ENCODE results near the gene ETS2. TPM values are rescaled to one million over a fixed set of nuclear protein-coding genes. Genes with fewer than 3 reads are reported as not detected.

The ETS2 gene
- total and polyA plus RNA-seq, 2 of the 8 experiments (the other 6 are each of a cell fraction or from before 2014, with no cell fraction given), result 11.0 to 45.1 TPM

- Histone ChIP-seq H3K4ac (replicated peaks; ENCODE audit: insufficient read length, low read depth, low read length) (no peak overlapping the region), H4K91ac (replicated peaks; ENCODE audit: insufficient read length, low read length) (no peak overlapping the region), H3K9ac (replicated peaks in 1 of 4; ENCODE audit: extremely low read depth in 1 of 4, low read depth in 3 of 4, low read length in 3 of 4) (no peak overlapping the region), H2BK5ac (ENCODE audit: low read depth, low read length) (no peak overlapping the region), H2BK15ac (ENCODE audit: low read length) (no peak overlapping the region), H3K23me2 (ENCODE audit: low read depth, low read length) (no peaks in the 10 kb centered on the region), H2BK120ac (replicated peaks; ENCODE audit: low read depth, low read length) (no peak overlapping the region), H3K9me3 (ENCODE audit: insufficient read depth in 2 of 2, low read depth in 1 of 2, low read length in 1 of 2) (no peaks in the 10 kb centered on the region), H4K20me1 (replicated peaks in 1 of 2; ENCODE audit: control insufficient read depth in 1 of 2, insufficient read depth in 2 of 2, low read length in 2 of 2) (no peaks in the 10 kb centered on the region), H3K4me1 (replicated peaks in 1 of 4; ENCODE audit: control insufficient read depth in 3 of 4, insufficient read depth in 4 of 4, low read length in 3 of 4) (no peaks in the 10 kb centered on the region), H2AK5ac (ENCODE audit: low read depth, low read length) (no peak overlapping the region), H2BK12ac (ENCODE audit: low read depth, low read length) (no peak overlapping the region), H3K14ac (ENCODE audit: insufficient read length) (no peak overlapping the region), H3K23ac (ENCODE audit: insufficient read length) (no peak overlapping the region), H3K27ac (ENCODE audit: low read depth, low read length) (no peak overlapping the region), H3K79me1 (ENCODE audit: low read depth, low read length) (no peaks in the 10 kb centered on the region), H3K4me2 (ENCODE audit: insufficient read depth in 1 of 2, low read depth in 2 of 2, low read length in 2 of 2) (no peak overlapping the region), H3K79me2 (ENCODE audit: control insufficient read depth in 1 of 2, insufficient read depth in 2 of 2, low read length in 2 of 2) (no peaks in the 10 kb centered on the region), H4K8ac (ENCODE audit: extremely low read depth, insufficient read depth, low read length) (no peak overlapping the region), H2BK20ac (ENCODE audit: low read length) (no peak overlapping the region), H3K36me3 (ENCODE audit: control insufficient read depth in 2 of 4, insufficient read depth in 4 of 4, low read length in 3 of 4) (no peaks in the 10 kb centered on the region), H3K18ac (ENCODE audit: extremely low read depth, low read length) (no peak overlapping the region), H3K27me3 (replicated peaks in 1 of 4; ENCODE audit: control insufficient read depth in 3 of 4, extremely low read depth in 1 of 4, insufficient read depth in 3 of 4, low read length in 3 of 4) (no peaks in the 10 kb centered on the region), H2AFZ (ENCODE audit: low read length) (no peak overlapping the region), H4K5ac (ENCODE audit: insufficient read length, low read depth, low read length) (no peak overlapping the region), H3K4me3 (ENCODE audit: extremely low read depth in 1 of 4, insufficient read depth in 2 of 4, low read depth in 3 of 4, low read length in 4 of 4) (no peak overlapping the region), H3K56ac (replicated peaks; ENCODE audit: insufficient read length, low read depth, low read length) (no peak overlapping the region)
- 90% methylated on average over 1 of the region's 1 CpG; no CpG with 5 or more reads in 1 of the 2 experiments for WGBS, 2 experiments (ENCODE audit: extremely low coverage in 1 of 2, insufficient coverage in 1 of 2, insufficient read length in 1 of 2, insufficient replicate concordance in 2 of 2, low coverage in 1 of 2, low lambda C conversion rate in 2 of 2, missing lambda C conversion rate in 1 of 2)
- ChIA-PET POLR2A (ENCODE audit: partially characterized antibody) (no interaction called here), CTCF (ENCODE audit: partially characterized antibody) (no interaction called here)
- FAIRE-seq (no peak), DNase-seq (ENCODE audit: low read depth in 1 of 2, low spot score in 2 of 2) (no peak)
- TF ChIP-seq EGR1 (IDR thresholded peaks at IDR 0.05; ENCODE audit: borderline replicate concordance, low read depth, low read length) (no peak), NANOG (IDR thresholded peaks at IDR 0.05; ENCODE audit: insufficient read depth, low read depth, low read length, poor library complexity, severe bottlenecking) (no peak), RFX5 (IDR thresholded peaks at IDR 0.05; ENCODE audit: borderline replicate concordance, low read depth, low read length) (no peak)
Measured at GRCh38 chr21:38858812-38859205, 53.1 kb downstream of the ETS2 start.
